Psoas muscle (tissue), 8 donors: ENCODE measurements around the gene BUD13. TPM values are rescaled to one million over a fixed set of nuclear protein-coding genes. Genes with fewer than 3 reads are reported as not detected.

Experiments used
- ATAC-seq, 4 donors: fragments of 200-7000 bp; cut with Tn5 transposase; one replicate each; pipeline ENCODE4 v1.9.1; 2020; ENCODE audit warnings: moderate library complexity in 3 of 4, mild to moderate bottlenecking in 2 of 4
- DNase-seq, 2 donors: peaks; one replicate each; pipeline ENCODE4 v3.0.0-alpha.2; 2020
- H3K27ac ChIP-seq: fragments of 200-600 bp; one replicate; pipeline ENCODE4 v1.8.0; 2022
- H3K27me3 ChIP-seq, 3 donors: fragments of 200-600 bp in 1 of 3; one replicate each; pipeline versions ENCODE4 v1.6.1 to v1.8.0; 2013 to 2022; ENCODE audit warnings: low read length in 2 of 3, mild to moderate bottlenecking in 2 of 3, moderate library complexity in 1 of 3; ENCODE audit not compliant: insufficient read depth in 3 of 3
- H3K36me3 ChIP-seq, 2 donors: fragments of 200-600 bp in 1 of 2; one replicate each; pipeline versions ENCODE4 v1.6.1 to v1.8.0; 2013 to 2022; ENCODE audit warnings: low read depth in 1 of 2, mild to moderate bottlenecking in 1 of 2, moderate library complexity in 1 of 2; ENCODE audit not compliant: insufficient read depth in 1 of 2
- H3K4me1 ChIP-seq: fragments of 200-600 bp; one replicate; pipeline ENCODE4 v1.8.0; 2022
- H3K4me3 ChIP-seq: fragments of 200-600 bp; one replicate; pipeline ENCODE4 v1.8.0; 2022; ENCODE audit warnings: mild to moderate bottlenecking
- H3K9me3 ChIP-seq: fragments of 200-600 bp; one replicate; pipeline ENCODE4 v1.8.0; 2022
- CTCF ChIP-seq: fragments of 200-600 bp; IDR thresholded peaks from one replicate; pipeline ENCODE4 v1.8.0; 2022; ENCODE audit warnings: antibody characterized with exemption
- WGBS, 3 donors: extraction: QIAGEN DNeasy Blood & Tissue Kit; methylation state at CpG; one replicate each; pipeline versions ENCODE4 v1.1.6 to v1.1.7; 2013; 5-methylcytosine and 5-hydroxymethylcytosine counted together
- intact Hi-C, 2 donors: fragments of 100-400 bp; cut with DNase I; formaldehyde crosslinking; loops; one replicate each; pipeline versions ENCODE4 v1.11.0 to v1.14.2; 2022
- long read RNA-seq, 2 donors: library from polyadenylated mRNA; unstranded; transcript quantifications; one replicate each; pipeline ENCODE4 v2.0.0, GENCODE V29; 2021
- polyA plus RNA-seq, 3 donors: library from polyadenylated mRNA; stranded (reverse); fragments of 200-250 nt; gene quantifications; one replicate each; pipeline ENCODE4 v1.2.3, GENCODE V29; 2013
- total RNA-seq, 4 donors: library from RNA; stranded (reverse); fragmentation: NEBNext Ultra II Directional in 2 of 4; extraction: Animal tissue kit (Norgen Biotek cat#: 25700) in 2 of 4; gene quantifications; one replicate each; pipeline versions ENCODE4 v1.2.1 to v1.2.4, GENCODE V29; 2021 to 2023
- donor health status: healthy with polysubstance abuse.
- donor health status: DM: no; HTN: no; CAD: no; lungs with moderate emphysema.
- donor health status: Bipolar disorder and iron deficiency.
- donor health status: healthy.
- donor health status: DM: yes; HTN: yes; CAD: no.
- donor health status: DM: no; HTN: no; CAD: no.
- donor health status: DM: no; HTN: no; CAD: no.
- donor health status: DM: yes; HTN: yes; CAD: no.

Gene BUD13
- total RNA-seq: 10 to 100 TPM in 1 of 4 donors, 1 to 10 TPM in 3; 8.6 to 11.4 (median 9.2) TPM
- polyA plus RNA-seq: 10 to 100 TPM; 11.2 to 17.1 (median 14.2) TPM
- long read RNA-seq, donor 1, partial matches to known transcripts: 4 of 7 reads
- long read RNA-seq, donor 1, other reads (novel, unspliced or antisense): 1 of 7 reads
- long read RNA-seq, donor 2, transcript BUD13-201 (10 exons, 2,196 nt): major isoform, 13 of 22 reads
- long read RNA-seq, donor 2, partial matches to known transcripts: 6 of 22 reads
- long read RNA-seq, donor 2, other reads (novel, unspliced or antisense): 3 of 22 reads

- ATAC-seq: peak; percentile 96 to 97 (median 96)
- H3K27ac ChIP-seq: peak within 1 kb of the TSS; percentile 89
- H3K9me3 ChIP-seq: no peaks in the 10 kb centered on the region
- whole genome bisulfite sequencing, 3 donors: 0 to 1% (median 1%) methylated on average over 54 to 73 of the region's 73 CpGs
- H3K27me3 ChIP-seq: no peaks in the 10 kb centered on the region
- H3K36me3 ChIP-seq: peaks cover 2 to 42% of the 10 kb centered on the region in 2 donors
- intact Hi-C loops: loop anchor here in 1 of 2 donors (5.0 kb wide), 1 partner anchor 460 kb away; the partner anchor contains the start of genes PCSK7 and RNF214
- peak within 1 kb of the TSS; percentile 73 for H3K4me3 ChIP-seq
- TF ChIP-seq CTCF: no peak
- DNase-seq: peak; percentile 92 to 97
- H3K4me1 ChIP-seq: peaks cover 18% of the 10 kb centered on the region
Measured at GRCh38 chr11:116772443-116773202, at the start of gene BUD13. Gene BUD13, minus strand, starts transcription at chr11:116772987. Its CDS starts 23 bp downstream, at chr11:116772964.

- ATAC-seq (peak; percentile 49 to 91 (median 79)), DNase-seq (no peak)
- intact Hi-C loops: no loop called here
- H3K27me3 ChIP-seq: no peaks in the 10 kb centered on the region
- H3K4me3 ChIP-seq: no peak overlapping the region
- no peak for TF ChIP-seq CTCF
- peak overlapping the region; percentile 58 for H3K27ac ChIP-seq
- no peaks in the 10 kb centered on the region for H3K9me3 ChIP-seq
- H3K36me3 ChIP-seq: no peaks in the 10 kb centered on the region
- WGBS, 3 donors: 19 to 35% (median 26%) methylated on average over 5 of the region's 5 CpGs
- H3K4me1 ChIP-seq: no peaks in the 10 kb centered on the region
Measured at GRCh38 chr11:116822575-116822974, 49.8 kb upstream of the BUD13 start.

- intact Hi-C loops: no loop called here
- Histone ChIP-seq H3K36me3 (no peaks in the 10 kb centered on the region), H3K9me3 (no peaks in the 10 kb centered on the region), H3K4me3 (no peak overlapping the region), H3K27ac (no peak overlapping the region), H3K4me1 (no peaks in the 10 kb centered on the region), H3K27me3 (no peaks in the 10 kb centered on the region)
- WGBS, 3 donors: 90 to 95% (median 93%) methylated on average over 51 of the region's 51 CpGs
- TF ChIP-seq CTCF: no peak
- DNase-seq (peak in 1 of 2 donors; percentile 39), ATAC-seq (no peak)
Measured at GRCh38 chr11:116821050-116821918, 48.5 kb upstream of the BUD13 start.

GRCh38 chr11:116819049-116819448 is 46.3 kb upstream of the BUD13 start:
- Histone ChIP-seq H3K36me3 (no peaks in the 10 kb centered on the region), H3K4me3 (no peak overlapping the region), H3K9me3 (no peaks in the 10 kb centered on the region), H3K27ac (no peak overlapping the region), H3K27me3 (no peaks in the 10 kb centered on the region), H3K4me1 (peaks cover 7% of the 10 kb centered on the region)
- DNase-seq (no peak), ATAC-seq (no peak)
- intact Hi-C loops: no loop called here
- WGBS, 3 donors: 85 to 88% (median 86%) methylated on average over 9 of the region's 9 CpGs
- no peak for TF ChIP-seq CTCF
